CD4-positive, alpha-beta T cell treated with Interleukin-2 at 100 ng/mL for 4 hours (primary cell): Measurements from ENCODE around the gene LRRC18.

Experiments
- DNase-seq: peaks from one replicate; pipeline ENCODE4 v3.0.0-alpha.2; 2020; ENCODE audit warnings: low spot score

LRRC18 gene

DNA sequence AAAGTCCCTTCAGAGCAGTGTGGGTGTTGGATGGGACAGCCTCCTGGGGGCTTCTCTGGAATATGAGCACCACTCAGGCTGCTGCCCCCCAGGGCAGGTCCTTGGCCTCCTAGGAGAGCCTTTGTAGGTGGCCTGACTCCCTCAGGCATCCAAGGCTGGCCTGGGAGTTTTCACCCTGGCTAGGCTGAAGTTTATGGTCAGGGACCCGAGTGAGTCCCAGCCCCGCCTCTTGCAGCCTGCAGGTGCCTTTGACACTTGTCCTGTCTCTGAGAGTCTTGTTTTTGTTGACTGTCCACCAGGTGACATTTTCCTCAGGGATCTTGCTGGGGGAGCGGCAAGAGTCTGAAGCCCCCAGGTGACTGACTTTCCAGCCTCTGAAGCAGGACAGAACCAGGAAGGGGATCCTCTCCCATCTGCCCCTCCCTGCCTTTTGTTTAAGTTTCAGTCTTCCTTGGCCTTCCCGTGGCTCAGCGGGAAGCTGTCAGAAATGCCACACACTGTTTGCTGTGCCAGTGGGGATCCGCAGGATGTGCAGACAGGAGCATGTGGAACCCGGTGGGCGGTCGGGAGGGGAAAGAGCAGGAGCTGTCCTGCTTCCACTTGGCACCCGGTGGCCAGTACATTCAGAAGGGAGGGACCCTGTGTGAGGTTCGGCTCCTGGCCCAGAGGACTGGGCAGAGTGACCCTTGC is 59.5 kb downstream of the LRRC18 start:
- DNase-seq, result no peak

- no peak for DNase-seq
Measured at GRCh38 chr10:48879451-48879850, 60.2 kb downstream of the LRRC18 start.

- DNase-seq, result no peak
Measured at GRCh38 chr10:48878091-48878490, 61.5 kb downstream of the LRRC18 start.

GRCh38 chr10:48872234-48872633 is 67.4 kb downstream of the LRRC18 start:
- no peak for DNase-seq
